Ovary (tissue), 3 donors: ENCODE data around the gene PLXNA2.

Experiments used
- CTCF ChIP-seq, 3 donors: fragments of 450-650 bp in 2 of 3; fragments of 200-600 bp in 1 of 3; IDR thresholded peaks; one replicate each; pipeline versions ENCODE4 v1.5.1 to v1.8.0; 2016 to 2022; ENCODE audit warnings: antibody characterized with exemption in 3 of 3, mild to moderate bottlenecking in 1 of 3
- EP300 ChIP-seq: sonication (generic); formaldehyde crosslinking; IDR thresholded peaks from one replicate; pipeline ENCODE4 v1.6.1; 2017; ENCODE audit warnings: antibody characterized with exemption
- POLR2A ChIP-seq: fragments of 450-650 bp; IDR thresholded peaks from one replicate; pipeline ENCODE4 v1.6.1; 2017; ENCODE audit warnings: antibody characterized with exemption, mild to moderate bottlenecking, moderate library complexity
- donor health status: DM: no; HTN: no; CAD: no.

- TF ChIP-seq POLR2A (no peak), CTCF (IDR thresholded peaks at IDR 0.05) (no peak), EP300 (no peak)
These were observed 202.7 kb downstream of the PLXNA2 start for GRCh38 chr1:208041505-208041904.
